Epithelial cell of proximal tubule (primary cell): Measurements from ENCODE around the gene ZNF469. TPM values are rescaled to one million over a fixed set of nuclear protein-coding genes. Genes with fewer than 3 reads are reported as not detected.

ENCODE experiments used
- DNase-seq: peaks from one replicate; pipeline ENCODE4 v3.0.0-alpha.2; 2011; ENCODE audit warnings: low read depth
- H3K4me3 ChIP-seq: 2 replicates; pipeline ENCODE4 v1.5.1; 2011; ENCODE audit warnings: low read depth, mild to moderate bottlenecking, low read length
- CTCF ChIP-seq: conservative IDR thresholded peaks from 2 replicates; pipeline ENCODE4 v1.5.1; 2012; ENCODE audit warnings: low read depth, mild to moderate bottlenecking, low read length
- total RNA-seq: library from RNA; depleted of rRNA; stranded (reverse); fragments of >200 nt; gene quantifications from 2 replicates; pipeline ENCODE4 v1.2.3, GENCODE V29; 2015

Gene ZNF469
- total RNA-seq, 1 donor from 2014 or later, result 2.2 TPM

GRCh38 chr16:88348377-88349152 lies 34.2 kb upstream of the ZNF469 start:
- no peak overlapping the region for H3K4me3 ChIP-seq
- no peak for DNase-seq
- TF ChIP-seq CTCF, result no peak

GRCh38 chr16:88349153-88349902 lies 33.4 kb upstream of the ZNF469 start:
- no peak overlapping the region for H3K4me3 ChIP-seq
- no peak for TF ChIP-seq CTCF
- DNase-seq, result no peak

GRCh38 chr16:88349903-88350900 lies 32.6 kb upstream of the ZNF469 start:
- H3K4me3 ChIP-seq, result no peak overlapping the region
- TF ChIP-seq CTCF, result no peak
- DNase-seq, result no peak

- DNase-seq, result no peak
- no peak for TF ChIP-seq CTCF
- no peak overlapping the region for H3K4me3 ChIP-seq
These were observed 31.8 kb upstream of the ZNF469 start for GRCh38 chr16:88350922-88351321.

- no peak for TF ChIP-seq CTCF
- DNase-seq, result no peak
- no peak overlapping the region for H3K4me3 ChIP-seq
These were observed 31.2 kb upstream of the ZNF469 start for GRCh38 chr16:88351491-88352101.
